Stimulated activated CD8-positive, alpha-beta memory T cell treated with anti-CD3 and anti-CD28 coated beads, Interleukin-12 subunit alpha, Interleukin-12 subunit beta, amount 100 ng/mL, for 24 hours (primary cell): ENCODE data around the gene ARL15.
"Not testable (repeated sequence)": the region's sequence is repeated elsewhere in the genome, so short reads cannot be mapped to it uniquely, and the experiment has no call there.

Source experiments
- DNase-seq: peaks from one replicate; pipeline ENCODE4 v3.0.0-alpha.2; 2020; ENCODE audit errors: extremely low read depth

The ARL15 gene

DNA sequence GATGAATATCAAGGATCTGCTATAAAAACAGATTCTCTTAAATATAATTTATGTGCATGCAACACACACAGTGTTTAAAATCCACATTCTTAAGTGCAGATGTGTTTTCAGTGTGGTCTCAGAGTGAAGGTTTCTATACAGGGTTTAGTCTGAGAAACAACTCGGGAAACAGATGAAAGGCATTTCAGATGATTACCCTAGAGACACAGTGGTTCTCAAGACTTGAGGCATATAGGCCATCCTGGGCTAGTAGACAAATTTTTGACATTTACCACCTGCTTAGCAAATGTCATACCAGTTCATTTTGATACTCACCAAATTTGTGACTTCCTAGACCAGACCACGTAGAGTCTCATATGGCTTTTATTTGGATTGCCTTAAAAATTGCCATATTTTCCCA is 216.5 kb downstream of the ARL15 start:
- DNase-seq = no peak

DNA sequence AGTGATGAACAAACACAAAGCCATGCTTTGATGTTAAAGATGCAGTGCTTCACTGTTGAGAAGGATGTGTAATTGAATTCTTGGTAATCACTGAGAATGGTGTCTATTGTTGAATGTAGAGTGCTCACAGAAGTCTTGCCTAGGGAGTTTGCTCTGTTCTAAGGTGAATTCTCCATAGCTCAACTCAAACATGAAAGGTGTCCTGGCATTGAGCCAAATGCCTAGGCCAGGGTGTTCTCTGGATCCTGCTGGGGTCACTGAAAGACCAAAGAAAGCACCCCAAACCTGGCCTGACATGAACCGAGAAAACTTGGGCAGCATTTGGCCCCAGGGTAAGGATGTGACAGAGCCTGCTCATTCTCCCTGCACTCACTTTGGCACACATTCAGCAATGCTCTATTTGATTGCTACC is 217.3 kb downstream of the ARL15 start:
- no peak for DNase-seq

DNA sequence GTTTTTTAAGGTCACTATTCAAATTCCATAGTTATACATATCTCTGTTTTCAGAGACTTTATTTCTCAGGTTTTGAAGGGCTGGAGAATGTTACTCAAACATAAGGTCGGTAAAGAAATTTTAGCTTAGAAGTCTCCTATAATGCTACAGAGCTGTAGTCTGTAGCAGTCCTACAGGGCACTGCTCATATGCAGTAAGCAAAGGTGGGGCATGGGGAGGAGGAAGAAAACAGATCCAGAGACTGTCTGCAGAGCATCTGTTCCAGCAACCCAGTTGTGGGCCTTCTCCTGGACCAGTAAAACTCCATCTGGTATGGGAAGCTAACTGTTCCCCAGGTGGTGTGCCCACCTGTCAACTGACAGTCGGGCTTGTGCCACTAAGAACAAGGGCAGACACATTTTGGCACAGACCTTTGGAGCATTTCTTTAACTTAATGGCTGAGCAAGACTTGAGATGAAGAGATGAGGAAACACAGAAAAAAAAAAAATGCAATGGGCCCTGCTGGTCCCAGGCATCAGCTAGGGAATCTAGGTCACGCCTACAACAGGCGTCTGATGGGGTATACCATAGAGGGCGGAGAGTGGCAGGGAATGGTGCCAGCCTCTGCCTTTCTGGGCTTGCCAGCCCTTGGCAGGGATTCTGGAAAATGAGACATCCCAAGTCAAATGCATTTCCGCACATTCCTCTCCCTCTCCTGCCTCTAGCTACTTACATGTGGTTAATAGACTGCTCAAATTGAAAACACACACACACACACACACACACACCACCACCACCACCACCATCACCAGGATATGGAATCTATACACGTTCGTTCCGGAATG is 218.9 kb downstream of the ARL15 start:
- DNase-seq = no peak

DNA sequence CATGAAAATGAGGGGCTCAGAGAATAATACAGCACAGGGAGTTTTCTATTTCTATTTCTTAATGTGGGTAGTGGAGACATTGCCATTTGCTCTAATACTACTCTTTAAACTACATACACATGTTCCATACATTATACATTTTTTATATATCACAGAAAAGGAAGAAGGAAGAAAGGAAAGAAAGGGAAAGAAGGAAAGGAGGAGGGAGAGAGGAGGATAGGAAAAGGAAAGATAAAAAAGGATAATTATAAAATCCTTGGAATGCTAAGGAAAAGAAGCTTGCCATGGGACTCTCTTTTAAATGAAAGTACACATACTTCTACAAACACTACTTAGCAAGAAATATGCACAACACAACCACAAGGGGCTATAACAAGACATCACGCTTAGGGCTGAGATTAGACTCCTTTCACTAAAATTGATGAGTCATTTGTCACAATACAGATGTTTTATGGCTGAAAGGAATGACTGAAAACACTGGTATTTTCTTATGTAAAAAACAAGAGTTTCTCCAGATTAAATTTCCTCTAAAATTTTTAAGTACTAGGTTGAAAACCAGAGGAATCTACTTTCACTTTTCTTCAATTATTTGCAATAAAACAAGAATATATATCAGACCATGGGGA is 219.8 kb downstream of the ARL15 start:
- no peak for DNase-seq

DNA sequence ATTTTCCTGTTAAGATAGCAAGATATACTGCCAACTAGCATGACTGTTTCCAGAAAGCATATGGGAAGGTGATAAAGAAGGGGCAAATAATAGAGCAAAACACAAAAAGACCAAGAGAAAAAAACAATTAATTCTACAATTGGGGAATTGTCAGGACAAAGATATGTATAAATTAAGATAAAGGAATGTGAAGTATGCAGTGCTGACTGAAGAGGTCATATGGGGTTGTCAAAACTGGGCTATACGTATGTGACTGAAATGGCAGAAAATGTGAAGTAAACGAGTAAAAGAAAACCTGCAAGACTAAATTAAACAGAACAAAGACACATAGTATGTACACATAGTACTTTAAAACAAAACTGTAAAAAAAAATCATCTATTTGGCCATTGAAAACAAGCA is 222.3 kb downstream of the ARL15 start:
- no peak for DNase-seq

DNA sequence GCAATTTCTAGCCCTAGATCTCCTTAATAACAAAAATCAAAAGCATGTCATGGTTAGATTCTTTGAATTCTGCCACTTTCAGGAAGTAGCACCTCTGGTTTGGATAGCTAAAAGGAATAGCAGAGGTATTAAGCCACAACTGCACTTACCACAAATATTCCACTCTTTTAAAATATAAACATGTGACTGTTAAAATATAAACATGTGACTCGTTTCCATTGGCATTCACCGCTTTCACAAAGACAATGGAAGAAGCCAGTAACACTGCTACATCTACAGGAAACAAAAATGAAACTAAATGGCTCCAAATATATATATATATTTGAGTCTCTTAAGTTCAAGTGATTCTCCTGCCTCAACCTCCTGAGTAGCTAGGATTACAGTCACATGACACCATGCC is 222.9 kb downstream of the ARL15 start:
- no peak for DNase-seq

DNA sequence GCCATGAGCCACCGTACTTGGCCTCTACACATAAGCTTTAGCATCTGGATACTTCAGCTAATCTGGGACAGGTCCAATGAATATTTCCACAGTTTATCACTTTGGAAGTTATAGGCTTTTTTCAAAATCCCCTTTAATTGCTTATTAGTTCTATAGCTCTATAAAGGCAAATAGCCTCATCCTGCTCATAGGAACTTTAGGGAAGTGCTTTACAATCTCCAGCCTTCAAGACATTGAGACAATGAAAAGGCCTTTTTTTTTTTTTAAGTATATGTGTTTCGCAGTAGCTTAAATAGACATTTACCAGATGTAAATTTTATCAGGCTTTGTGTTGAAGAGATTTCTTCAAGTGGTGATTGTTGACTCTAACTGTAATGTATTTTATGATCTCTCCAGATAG is 224.2 kb downstream of the ARL15 start:
- DNase-seq = no peak

DNA sequence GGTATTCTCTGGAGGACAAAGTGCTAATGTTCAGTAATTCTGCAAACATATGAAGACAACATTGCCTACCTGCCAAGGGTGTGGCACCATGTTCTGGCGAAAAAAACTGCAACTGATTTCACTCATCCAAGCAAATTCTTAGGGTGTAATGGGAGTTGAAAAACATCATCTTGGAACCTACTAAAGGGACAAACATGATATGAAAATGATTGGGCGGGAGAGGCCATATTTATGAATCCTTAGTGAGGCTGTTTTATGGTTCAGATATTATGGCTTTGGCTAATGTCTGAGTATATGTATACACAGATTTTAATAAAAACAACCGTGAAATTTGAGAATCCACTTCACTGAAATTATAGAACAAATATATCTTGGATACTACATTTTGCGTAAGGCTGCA is 225.7 kb downstream of the ARL15 start:
- DNase-seq = no peak

DNA sequence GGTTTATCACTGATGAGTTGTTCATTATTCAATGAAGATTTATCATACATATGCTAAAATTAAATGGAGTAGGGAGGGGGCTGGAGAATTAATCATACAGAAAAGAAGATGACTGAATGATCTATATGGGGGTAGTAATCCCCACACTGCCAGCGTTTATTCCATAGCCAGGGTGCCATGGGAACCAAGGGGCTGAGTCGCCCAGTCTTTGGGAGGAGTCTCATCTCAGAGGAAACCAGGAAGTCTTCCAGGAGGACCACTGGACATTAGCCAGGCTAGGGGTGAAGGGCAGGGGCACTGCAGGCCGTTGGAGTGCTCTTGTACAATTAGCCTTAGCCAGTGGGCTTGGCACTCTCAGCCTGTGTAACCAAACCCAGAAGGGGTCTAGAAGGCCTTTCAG is 226.5 kb downstream of the ARL15 start:
- no peak for DNase-seq

DNA sequence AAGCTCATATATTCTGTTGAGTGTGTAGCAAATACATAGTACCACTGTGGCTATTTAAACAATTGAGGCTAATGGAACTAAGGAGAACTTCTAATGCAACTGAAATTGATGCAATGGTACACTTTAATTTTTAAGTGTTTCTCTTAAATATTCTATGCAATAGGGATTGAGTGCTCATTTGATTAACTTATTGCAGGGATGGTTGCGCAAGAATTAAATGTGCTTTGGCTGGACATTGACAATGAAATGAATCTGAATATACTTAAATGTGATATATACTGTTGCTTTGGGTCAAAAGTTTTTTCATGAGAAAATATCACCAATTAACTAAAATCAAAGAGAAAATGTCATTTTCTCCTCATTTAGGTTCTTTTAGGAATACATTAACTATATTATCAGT is 227.1 kb downstream of the ARL15 start:
- DNase-seq = no peak

DNA sequence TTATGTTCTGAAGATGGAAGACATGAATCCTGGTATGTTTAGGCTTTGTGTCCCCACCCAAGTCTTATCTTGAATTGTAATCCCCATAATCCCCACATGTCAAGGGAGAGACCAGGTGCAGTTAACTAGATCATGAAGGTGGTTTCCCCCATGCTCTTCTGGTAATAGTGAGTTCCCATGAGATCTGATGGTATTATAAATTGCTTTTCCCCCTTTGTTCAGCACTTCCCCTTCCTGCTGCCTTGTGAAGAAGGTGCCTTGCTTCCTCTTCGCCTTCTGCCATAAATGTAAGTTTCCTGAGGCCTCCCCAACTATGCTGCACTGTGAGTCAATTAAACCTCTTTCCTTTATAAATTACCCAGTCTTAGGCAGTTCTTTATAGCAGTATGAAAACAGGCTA is 229.0 kb downstream of the ARL15 start:
- DNase-seq = no peak

DNA sequence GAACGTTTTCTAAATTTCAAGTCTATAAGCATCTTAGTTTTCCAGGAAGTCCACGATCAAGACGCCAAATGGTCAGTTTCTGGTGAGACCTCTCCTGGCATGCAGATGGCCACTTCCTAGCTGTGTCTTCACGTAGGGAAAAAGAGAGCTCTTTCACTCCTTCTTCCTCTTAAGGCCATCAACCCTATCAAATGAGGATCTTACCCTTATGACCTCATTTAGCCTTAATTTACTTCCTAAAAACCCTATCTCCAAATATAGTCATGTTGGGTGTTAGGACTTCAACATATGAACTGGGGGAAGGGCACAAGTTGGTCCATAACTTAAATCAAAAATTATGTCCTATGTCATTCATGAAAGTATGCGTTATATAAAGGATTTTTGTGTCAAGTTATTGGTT is 229.5 kb downstream of the ARL15 start:
- no peak for DNase-seq

DNA sequence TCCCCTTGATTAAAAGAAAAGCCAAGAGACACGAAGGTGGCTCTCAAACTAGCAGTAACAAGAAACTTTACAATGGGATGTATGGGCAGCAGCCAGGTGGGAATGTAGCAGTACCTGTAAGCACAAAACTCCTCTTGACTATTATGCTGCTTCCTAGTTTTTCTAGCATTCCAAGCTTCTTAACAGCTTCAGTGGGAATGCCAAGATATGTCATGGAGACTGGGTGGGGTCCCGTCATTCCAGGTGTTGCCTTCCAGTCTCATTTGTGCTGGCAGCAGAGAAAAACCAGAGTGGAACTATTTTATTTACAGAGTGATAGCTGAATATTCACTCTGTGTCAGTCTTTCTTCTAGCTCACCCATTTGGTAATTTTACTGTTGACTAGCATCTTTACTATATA is 236.6 kb downstream of the ARL15 start:
- no peak for DNase-seq

DNA sequence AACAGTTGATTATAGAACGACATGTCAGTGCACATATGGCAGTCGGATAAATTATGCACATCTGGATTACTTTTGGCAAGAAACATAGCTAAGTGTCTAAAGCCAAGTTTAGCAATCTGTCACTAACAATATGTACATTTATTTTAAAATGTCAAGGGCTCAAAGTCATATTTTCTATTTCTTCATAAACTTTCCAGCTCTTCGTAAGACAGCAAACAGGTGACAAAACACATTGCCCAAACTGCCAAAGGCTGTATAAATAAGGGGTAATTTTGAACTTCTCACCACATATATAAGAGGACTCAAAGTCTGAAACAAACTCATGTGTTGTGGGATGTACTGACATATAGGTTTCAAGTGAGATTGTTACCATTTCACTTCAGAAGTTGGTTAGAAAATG is 237.2 kb downstream of the ARL15 start:
- no peak for DNase-seq

DNA sequence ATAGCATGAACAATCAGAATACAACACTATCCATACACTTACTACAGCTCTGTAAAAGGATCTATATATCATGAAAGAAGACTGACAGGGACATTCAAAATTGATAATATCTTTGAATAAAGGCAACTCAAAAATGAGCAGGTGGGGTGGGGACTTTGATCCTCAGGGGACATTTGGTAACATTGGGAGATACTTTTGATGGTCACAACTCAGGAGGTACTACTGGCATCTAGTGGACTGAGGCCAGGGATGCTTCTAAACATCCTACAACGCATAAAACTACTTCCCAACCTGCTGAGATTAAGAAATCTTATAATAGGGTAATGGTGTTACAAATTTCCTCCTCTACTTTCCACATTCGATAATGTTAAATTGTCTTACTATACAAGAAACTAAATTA is 243.9 kb downstream of the ARL15 start:
- no peak for DNase-seq

DNA sequence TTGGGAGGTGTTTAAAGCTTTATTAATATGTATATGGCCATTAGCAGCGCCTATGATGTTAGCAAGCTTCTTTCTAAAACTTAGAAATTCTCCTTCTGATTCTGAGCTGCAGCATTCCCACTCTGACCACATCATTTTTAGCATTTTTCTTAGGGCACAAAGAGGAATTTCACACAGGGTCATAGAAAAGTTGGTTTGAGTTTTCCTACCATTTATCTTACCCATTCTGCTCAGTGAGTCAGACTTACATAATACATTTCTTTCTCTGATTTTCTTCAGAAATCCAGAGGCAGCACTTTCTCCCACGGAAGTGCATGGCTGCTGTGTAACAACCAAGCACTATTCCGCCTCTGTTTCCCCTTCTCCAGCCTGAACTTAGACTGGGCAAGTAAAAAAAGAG is 246.6 kb downstream of the ARL15 start:
- DNase-seq = no peak

DNA sequence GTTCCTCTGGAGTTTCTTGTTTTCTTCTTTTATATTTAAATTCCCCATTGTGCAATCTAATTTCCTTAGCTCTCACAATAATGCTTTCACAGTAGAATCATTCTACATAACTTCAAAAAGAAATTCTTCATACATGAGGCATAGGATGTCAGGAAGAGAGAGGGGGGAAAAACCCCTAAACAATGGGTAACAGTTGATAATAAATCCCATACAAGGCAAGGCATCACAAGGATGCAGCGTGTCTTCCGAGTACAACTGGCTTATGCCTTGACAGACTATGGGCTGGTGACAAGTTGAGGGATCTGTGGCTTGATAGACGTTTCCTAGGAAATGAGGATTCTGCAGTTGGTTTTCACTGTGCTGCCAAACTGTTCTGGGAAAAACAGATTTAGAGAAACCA is 247.4 kb downstream of the ARL15 start:
- no peak for DNase-seq

DNA sequence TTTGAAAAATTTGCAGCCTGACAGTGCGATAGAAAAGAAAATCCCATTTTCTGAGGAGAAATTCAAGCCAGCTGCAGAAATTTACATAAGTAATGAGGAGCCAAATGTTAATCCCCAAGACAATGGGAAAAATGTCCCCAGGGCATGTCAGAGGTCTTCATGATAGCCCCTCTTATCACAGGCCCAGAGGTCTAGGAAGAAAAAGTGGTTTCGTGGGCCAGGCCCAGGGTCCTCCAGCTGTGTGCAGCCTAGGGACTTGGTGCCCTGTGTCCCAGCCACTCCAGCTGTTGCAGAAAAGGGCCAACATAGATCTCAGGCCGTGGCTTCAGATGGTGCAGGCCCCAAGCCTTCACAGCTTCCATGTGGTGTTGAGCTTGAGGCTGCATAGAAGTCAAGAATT is 249.5 kb downstream of the ARL15 start:
- DNase-seq = not testable (repeated sequence)

DNA sequence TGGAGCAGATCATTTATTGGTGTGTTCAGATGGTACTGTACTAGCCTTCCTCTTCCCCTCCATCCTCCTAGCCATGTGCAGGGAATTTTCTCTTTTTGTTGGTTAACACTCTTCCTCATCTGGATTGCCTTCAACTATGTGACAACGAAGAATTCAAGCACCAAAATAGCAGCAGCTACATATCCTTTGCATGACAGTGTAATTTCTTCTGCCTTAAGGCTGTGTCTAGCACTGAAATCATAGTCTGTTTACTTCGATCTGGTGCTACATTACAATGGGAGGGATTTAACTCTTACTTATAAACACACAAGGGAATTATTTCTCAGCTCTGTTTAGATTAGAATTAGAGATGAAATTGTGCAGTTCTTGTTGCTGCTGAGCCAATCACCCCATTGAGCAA is 260.4 kb downstream of the ARL15 start:
- no peak for DNase-seq

DNA sequence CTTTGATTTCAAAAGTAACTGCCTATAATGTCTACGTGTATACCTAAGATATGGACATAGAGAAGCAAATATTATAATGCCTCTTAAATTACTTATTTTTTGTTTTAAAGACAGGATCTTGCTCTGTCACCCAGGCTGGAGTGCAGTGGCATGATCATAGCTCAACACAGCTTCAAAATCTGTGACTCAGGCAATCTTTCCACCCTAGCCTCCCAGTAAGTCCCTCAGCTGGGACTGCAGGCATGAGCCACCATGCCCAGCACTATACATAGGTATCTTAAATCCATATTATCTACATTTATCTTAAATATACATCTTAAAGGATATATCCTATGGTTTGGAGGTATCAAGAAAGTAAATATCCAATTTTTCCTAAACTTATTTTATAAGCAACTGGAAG is 261.2 kb downstream of the ARL15 start:
- no peak for DNase-seq

DNA sequence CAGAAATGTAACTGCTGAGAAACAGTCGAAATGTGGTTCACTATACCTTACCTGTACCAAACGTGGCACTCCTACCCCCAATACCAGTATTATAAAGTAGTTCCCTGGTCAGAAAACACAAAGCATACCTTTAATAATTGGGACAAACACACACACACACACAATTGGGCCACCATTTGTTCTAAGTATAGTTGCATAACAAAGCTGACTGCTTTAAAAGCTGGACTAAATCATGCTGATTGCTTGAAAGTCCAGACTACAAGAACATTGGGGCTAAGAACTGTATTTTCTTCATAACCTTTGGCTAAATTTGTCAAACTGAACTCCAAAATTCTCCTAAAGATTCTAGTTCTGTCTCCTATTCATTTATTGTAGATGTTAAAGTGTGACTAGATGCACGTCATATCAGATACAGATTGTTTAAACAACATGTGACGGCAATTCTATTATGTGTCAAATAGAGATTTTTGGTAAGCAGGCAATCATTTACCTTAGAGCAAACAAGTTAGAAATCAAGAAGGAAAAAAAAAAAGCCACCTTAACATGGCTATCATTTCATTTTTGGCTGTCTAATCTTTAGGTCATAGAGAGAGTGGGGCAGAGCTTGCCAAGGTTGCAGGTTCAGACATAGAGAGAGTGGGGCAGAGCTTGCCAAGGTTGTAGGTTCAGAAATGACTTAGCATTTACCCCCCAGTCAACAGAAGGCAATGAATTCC is 265.1 kb downstream of the ARL15 start:
- DNase-seq = no peak

DNA sequence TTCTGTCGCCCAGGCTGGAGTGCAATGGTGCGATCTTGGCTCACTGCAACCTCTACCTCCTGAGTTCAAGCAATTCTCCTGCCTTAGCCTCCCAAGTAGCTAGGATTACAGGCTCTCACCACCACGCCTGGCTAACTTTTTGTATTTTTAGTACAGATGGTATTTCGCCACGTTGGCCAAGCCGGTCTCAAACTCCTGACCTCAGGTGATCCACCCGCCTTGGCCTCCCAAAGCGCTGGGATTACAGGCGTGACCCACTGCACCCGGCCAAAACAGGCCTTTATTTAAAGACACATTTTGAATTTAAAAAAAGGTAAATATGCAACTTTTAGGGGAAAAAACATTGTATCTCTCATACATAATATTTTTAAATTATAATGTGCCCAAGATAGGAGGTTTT is 266.1 kb downstream of the ARL15 start:
- not testable (repeated sequence) for DNase-seq

DNA sequence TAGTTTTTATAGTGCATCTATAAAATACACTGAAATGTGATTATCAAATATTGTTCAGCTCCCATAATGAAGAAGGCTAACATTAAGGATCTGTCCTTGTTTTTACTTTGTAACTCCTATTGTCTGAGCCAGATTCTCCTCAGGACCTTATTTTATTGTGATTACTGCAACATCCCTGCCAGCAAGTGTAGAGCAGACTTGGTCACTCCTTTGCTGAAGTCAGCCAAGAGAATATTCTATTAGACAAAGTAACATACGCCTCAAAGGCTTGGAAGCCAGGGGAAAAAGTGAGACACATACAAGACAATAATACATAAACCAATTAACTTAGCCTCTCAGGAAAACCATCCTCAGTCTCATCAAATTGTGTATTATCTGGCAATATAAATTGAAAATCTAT is 269.6 kb downstream of the ARL15 start:
- DNase-seq = no peak
